Activated T-cell treated with anti-CD3 and anti-CD28 coated beads for 1 hour (primary cell): ENCODE data around the gene CD2.
"Not testable (repeated sequence)": the region's sequence is repeated elsewhere in the genome, so short reads cannot be mapped to it uniquely, and the experiment has no call there.

Experiments used
- DNase-seq: peaks from one replicate; pipeline ENCODE4 v3.0.0-alpha.2; 2020; ENCODE audit warnings: low read depth

CD2 gene

DNA sequence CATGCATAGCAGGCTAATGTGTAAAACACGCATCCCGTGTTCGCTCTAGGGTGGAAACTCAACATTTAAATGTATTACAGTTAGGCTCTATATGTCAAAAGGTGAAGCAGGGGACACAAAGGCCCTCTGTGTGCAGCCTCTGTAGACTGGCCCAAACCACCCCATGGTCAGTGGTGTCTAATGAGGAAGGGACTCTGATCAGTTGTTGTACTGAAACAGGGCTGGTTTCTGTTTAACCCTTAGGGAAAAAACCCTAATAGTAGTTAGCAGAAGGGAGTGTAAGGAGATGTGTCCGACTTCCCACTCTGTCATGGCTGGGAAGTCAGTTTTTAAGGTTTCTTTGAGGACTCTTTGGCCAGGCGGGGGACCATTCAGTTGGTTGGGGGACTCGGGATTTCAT, 21.5 kb upstream of the CD2 start:
- no peak for DNase-seq

DNA sequence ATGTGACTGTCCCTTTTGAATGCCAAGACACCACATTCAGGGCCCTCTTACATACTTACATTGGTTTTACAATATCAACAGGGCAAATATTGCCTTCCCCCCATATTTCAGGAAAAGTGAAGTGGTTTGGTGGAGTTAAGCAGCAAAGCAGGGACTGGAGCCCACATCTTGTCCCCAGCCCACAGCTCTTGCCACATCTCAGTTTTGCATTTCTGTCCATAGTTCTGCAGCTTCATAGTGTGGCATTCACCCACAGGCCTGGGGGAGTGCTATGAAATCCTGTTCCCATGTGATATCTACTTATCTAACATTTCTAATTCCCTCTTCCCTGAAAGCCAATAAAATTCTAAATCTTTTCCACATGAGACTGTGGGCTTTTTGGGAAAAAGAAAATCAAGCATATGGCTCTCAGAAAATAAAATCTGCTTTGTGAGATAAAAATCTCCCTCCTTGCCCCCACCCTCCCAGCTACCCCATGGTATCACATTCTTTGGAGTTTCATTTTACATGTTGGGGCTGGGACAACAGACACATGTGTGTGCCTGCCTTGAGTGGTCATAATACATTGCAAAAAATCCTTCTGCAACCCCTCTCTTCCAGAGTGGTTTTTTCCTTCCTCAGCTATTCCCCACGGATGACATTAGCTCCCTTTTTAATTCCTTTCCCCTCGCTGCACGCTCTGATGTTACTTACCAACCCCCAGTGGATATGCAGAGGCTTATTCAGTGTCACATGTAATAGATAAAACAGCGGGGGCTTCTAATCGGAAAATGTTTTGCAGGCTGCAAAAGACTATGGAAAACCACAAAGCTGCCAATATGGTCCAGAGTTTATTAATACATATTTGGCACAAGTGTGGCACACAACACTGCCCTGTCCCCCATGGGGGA, 20.5 kb upstream of the CD2 start:
- DNase-seq: no peak

DNA sequence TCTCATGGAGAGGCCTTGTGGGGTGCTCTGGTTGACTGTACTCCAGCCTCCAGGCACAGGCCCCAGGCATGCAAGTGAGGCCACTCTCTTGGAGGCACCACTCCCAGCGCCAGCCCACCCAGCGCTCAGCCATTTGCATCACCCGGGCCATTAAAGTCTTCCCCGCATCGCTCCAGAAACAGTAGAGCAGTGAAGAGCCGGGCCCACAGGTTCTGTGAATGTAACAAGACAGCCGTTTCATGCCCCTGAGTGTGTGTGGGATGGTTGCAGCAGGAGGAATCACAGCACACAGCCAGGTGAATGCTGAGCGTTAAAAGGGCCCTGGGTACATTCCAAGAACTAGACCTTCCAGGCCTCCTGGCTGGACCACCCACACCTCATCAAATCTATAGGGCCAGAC, 19.0 kb upstream of the CD2 start:
- no peak for DNase-seq

DNA sequence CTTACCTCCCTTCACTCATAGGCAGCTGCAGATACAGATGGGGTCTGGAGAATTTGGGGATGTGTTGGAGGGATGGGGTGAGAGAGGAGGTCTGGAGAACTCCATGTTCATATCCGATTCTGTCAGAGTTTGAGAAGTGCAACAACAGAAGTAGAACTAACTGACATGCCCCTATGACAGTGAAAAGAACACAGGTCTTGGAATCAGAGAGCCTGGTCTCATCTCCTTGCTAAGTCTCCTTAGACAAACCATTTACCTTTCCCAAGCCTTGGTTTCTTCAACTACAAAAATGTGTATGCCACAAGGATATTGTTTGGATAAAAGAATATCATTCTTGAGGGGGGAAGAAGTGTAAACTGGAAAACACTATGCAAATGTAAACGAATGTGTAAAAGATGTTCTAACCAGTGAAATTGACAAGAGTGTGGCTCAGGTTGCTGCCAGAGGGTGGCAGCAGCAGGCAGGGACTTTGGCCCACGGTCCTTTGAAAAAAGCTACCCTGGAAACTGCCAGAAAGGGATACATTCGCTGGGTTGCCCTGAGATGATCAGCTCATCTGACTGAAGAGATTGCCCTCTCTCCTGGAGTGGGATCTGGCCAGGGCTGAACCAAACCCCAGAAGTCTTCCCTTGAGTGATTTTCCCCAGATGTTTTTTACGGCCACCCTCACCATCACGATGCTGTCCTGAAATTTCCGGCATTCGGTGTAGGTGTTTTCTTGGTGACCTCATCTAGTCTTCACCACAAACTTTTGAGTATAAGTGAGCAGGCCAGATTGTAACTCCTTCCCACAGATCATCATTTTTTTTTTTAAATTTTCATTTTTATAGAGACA, 17.0 kb upstream of the CD2 start:
- DNase-seq: peak; percentile 63

DNA sequence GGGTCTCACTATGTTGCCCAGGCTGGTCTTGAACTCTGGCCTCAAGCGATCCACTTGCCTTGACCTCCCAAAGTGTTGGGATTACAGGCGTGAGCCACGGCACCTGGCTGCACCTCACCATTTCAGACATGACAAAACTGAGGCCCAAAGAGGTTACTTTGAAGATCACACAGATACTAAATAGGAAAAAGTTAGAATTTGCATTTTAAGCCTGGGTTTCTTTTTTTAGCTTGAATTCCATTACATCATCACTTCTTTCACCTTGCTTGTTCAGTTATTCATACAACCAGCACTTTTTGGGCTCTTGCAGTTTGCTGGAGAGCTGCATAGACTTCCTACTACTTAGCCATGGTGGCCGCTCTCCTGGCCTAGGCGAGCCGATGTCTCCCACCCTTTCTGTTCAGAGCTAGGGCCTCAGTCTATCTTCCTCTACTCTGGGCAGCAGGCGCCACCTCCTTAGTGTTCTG, 16.3 kb upstream of the CD2 start:
- DNase-seq: no peak

DNA sequence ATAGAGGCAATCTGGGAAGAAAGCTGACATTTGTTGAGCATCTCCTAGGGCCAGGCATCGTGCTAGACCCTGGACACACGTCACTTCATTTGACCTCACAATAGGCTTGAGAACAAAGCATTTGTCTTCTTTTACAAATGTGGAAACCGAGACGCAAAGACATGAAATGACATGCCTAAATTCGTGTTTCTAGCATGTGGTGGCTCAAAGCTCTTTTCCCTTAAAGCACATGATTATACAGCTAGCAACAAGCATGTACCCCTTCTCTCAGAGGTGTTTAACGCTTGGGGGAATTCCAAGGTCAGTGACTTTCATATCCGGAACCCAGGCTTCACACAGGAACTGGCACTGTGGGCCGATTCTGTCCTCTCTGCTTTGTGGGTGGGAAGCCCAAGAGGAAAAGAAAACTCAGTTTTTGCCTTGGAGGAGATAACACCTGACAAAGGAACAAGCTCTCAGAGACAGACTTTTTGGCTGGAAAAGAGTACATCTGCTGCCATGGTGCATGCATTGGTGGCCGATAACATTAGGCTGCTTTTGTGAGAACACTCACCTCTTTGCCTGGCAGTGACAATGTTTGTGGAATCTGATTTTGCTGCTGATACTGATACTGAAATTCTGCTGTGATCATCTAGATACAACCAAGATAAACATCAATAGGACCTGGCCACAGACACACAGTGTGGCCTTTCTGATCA, 15.4 kb upstream of the CD2 start:
- DNase-seq: peak; percentile 34

DNA sequence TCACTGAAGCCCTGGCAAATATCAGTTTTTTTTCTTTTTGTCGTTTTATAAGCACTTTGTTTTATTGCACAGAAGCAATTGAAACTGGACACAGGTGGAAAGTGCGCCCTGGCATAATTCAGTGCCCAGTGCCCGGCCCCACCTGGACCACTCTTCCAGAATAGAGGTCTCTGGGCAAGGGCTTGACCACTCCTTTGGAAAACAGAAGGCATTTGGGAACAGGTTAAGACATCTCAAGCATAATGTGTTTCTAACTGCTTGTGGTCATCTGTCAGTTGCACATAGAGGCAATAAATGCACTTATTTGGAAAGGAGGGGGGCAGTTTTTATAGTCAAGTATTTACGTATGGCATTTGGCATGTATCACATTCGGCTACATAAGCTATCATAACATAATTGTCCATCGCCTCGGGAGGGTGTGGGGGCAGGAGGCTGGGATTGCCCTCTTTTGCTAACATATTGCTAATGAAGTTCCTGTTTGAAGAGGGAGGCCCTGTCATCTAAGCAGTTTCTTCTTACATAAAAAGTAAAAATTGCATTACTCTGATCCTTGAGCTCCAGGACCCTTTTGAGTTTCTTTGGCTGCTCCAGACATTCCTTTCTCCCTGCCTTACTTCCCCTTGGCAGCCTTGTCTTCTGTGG, 14.7 kb upstream of the CD2 start:
- DNase-seq: no peak

DNA sequence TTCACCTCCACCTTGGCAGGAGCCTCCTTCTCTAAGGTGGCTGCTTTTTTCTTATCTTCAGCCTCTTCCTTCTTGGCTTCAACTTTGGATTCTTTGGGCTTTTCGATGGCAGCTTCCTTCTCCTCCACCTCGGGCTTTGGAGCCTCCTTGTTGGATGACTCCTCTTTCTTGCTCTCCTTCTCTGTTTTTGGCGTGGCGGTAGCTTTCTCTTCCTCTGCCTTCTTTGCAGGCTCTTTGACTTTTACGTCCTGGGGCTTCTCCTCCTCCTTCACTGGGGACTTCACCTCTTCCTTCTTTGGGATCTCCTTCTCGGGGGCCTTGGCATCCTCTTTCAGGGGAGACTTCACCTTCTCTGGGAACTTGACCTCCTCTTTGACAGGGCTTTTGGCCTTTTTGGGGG, 13.9 kb upstream of the CD2 start:
- no peak for DNase-seq

DNA sequence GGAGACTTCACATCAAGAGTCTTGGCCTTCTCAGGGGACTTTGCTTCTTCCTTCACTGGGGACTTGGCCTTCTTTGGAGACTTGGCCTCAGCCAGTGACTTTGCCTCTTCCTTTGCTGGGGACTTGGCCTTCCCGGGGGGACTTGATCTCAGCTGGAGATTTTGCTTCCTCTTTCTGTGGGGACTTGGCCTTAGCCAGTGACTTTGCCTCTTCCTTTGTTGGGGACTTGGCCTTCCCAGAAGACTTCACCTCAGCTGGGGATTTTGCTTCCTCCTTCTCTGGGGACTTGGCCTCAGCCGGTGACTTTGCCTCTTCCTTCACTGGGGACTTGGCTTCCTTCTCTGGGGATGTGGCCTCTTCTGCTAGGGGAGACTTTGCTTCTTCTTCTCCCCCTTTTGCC, 13.5 kb upstream of the CD2 start:
- DNase-seq: no peak

DNA sequence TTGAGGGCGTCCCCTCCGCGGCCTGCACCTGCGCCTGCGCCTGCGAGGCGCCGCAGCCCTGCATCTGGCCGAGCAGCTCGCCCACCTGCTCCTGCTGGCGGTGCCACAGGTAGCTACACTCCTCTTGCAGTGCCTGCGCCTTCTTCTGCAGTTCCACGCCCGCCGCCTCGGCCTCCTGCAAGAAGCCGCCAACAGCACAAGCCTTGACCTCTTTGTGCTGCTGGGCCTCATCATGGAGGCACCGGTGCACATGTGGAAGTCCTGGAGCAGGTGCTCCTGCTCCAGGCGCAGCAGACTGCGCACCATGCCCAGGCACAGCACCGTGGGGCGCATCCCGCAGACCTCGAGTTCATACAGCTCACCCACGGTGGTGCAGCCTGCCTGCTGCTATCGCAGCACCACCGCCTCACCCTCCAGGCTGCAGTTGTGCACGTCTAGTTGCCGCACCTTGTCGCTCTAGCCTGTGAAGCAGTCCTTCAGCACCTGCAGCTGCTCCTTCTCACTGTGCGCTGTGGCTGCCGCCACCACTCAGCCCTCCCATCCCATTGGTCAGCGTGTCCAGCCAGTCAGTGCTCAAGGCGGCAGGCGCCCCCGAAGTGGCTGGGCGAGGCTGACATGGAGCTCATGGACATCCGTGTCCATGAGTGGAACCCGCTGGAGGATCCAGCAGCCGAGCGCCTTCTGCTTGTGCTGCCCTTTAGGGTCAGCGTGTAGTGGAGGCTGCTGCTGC, 12.2 kb upstream of the CD2 start:
- DNase-seq: no peak

DNA sequence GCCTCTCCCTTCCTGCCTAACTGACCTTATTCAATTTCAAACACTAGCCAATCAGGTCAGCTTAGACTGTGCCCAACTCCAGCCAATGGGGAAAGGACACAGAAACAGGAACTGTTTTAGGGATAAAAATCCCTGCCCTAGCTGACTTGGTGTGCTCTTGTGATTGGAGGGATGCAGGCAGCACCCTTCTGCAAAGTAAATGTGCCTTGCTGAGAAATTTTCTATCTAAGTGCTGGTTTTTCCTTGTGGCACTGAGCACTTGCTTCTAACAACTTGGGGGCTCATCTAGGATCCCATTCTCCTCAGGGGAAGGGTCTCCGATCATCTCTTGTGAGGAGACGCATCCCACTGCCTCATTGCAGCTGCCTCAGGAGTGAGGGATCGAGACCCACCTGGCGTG, 10.7 kb upstream of the CD2 start:
- no peak for DNase-seq

DNA sequence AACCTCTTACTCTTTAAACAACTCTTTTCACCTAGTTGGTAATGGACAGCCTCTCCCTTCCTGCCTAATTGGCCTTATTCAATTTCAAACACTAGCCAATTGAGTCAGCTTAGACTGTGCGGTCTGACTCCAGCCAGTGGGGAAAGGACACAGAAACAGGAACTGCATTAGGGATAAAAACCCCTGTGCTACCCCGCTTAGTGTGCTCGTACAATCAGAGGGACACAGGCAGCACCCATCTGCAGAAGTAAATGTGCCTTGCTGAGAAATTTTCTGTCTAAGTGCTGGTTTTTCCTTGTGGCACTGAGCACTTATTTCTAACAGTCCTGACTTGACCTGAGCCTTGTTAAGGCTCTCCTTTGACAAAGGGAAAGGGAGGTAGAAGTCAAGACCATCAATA, 6.0 kb upstream of the CD2 start:
- no peak for DNase-seq

DNA sequence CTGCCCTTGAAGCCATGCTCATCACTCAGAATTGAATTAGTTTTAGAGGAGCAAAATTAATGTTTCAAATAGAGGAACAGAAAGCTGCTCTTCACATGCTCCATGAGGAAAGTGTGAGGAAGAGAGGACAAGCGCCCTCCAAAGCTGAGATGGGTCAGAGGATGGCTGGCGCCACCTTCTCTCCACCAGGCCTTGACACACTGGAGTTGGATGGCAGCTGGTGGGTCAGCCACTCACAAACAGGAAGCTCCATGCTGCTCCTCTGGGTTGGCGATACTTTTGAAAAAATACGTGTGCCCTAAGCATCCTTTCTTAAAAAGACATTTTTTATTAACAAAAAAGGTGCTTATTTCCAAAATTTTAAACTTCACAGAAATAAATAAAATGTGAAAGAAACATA, 3.1 kb upstream of the CD2 start:
- no peak for DNase-seq

DNA sequence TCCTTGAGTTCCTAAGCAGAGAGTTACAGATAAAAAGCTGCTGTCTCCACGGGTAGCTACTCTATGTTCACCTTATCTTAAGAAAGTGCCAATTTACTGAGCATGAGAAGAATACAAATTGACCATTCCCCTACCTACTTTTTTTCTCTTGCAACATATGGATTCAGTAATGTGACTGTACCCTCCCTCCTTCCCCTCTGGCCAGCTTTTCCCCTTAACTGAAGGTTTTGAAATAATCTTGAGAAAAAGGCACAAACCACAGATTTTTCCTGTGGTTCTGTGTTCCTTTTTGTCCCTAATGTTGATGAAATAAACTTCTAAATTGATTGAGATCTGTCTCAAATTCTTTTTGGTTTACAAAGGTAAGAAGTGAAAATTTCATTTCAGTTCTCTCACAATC, 2.6 kb upstream of the CD2 start:
- no peak for DNase-seq

DNA sequence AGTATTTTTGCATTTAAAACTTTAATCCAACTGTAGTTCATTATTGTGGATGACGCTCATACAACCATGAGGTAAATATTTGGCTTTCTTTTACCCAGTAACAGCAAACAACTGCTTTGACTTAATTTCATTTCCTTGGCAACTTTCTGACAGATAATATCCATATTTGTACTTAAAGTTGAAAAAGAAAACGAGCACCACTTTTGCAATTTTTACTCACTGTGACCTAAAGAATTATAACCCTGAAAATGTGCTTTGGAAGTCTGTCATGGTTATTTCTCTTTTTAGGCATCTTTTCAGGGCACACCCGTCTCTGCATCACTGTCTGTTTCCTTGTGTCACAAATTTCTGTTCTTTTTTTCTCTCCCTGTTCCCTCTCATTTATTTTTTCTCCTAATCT, 918 bp upstream of the CD2 start:
- no peak for DNase-seq

DNA sequence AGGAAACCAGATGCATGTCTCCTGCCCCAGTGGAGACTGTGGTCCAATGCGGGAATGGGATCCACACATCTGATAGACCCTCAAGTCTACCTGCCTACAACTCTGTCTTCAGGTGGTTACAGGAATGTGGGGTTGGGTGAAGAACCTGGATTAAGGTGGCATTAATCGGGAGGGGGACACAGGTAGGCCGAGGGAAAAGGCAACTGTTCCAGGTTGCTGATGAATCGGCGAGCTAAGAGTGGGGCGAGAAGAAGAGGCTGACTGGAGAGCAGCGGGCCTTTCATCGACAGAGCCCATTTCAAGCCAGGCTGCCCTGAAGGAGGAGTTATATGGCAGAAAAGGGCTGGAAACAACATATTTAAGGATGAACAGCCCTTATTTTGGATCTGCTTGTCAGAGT, 836 bp downstream of the CD2 start:
- DNase-seq: no peak

DNA sequence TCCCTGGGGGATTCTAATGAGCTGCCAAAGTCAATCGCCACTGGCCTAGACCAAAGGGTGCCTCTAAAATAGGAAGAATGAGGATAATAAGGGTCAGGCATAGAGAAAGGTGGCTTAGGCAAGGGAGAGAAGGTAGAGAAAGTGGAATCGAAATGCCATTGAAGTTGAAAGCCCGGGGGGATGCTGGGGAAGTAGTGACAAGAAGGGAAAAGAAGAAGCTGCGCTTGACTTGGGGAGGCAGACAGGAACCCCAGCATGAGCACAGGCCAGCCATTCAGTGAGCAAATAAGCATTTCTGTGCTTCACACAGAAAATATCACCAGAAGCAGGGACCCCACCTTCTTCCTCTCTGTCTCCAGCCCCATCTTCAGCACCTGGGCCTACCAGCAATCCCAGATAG, 1.5 kb downstream of the CD2 start:
- DNase-seq: no peak

DNA sequence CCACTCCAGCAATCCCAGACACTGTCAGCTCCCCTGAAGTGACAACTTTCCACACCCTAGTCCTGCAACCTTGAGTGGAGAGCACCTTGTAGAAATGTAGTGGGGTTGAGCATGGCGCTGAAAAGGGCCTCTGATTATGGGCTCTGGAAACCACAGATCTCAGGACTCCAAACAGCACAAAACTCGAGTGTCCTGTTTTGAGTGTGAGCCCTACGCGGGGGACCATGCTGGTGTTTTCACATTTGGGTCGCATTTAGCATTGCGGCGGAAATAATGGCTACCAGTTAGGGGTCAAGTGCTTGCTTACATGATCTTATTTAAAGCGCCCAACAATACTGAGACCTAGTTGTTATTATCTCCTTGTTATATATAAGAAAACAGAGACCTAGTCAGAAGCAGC, 1.9 kb downstream of the CD2 start:
- DNase-seq: not testable (repeated sequence)

DNA sequence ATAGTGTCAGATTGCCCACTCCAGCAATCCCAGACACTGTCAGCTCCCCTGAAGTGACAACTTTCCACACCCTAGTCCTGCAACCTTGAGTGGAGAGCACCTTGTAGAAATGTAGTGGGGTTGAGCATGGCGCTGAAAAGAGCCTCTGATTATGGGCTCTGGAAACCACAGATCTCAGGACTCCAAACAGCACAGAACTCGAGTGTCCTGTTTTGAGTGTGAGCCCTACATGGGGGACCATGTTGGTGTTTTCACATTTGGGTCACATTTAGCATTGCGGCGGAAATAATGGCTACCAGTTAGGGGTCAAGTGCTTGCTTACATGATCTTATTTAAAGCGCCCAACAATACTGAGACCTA, 4.2 kb downstream of the CD2 start:
- DNase-seq: not testable (repeated sequence)

DNA sequence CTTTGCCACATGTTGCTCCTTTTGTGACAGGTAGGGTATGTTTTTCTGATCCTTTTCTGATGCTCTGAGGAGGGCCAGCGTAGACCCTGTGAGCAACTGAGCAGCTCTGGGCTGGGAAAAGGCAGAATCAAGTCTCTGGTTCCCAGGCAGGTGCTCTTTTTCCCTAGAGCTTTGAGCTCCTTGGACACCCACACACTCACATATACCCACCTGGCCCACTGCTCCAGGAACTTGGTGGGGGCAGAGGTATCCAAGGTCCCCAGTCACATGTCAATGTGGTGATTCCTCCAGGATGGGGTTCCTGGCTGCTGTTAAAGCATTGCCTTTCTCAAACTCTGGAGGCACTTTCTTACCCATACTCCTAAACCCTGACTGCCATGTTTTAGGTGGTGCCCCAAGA, 5.4 kb downstream of the CD2 start:
- no peak for DNase-seq

DNA sequence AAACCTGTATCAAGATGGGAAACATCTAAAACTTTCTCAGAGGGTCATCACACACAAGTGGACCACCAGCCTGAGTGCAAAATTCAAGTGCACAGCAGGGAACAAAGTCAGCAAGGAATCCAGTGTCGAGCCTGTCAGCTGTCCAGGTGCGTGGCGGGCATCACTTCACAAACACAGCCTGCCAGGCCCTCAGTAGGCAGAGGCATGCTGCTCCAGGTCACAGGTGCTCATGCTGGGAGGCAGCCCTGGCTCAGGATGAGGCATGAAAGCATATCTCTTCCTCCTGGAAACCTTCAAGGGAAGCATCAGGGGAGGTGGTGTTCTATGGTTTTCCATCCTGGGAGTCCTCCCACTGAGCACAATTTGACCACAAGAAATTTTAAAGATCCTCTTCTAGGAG, 6.3 kb downstream of the CD2 start:
- DNase-seq: no peak
